Measurements from ENCODE around the gene MRPS23.

MRPS23 gene

GRCh38 chr17:57834146-57834741, 15.6 kb downstream of the MRPS23 start:
- no peak for DNase-seq

DNA sequence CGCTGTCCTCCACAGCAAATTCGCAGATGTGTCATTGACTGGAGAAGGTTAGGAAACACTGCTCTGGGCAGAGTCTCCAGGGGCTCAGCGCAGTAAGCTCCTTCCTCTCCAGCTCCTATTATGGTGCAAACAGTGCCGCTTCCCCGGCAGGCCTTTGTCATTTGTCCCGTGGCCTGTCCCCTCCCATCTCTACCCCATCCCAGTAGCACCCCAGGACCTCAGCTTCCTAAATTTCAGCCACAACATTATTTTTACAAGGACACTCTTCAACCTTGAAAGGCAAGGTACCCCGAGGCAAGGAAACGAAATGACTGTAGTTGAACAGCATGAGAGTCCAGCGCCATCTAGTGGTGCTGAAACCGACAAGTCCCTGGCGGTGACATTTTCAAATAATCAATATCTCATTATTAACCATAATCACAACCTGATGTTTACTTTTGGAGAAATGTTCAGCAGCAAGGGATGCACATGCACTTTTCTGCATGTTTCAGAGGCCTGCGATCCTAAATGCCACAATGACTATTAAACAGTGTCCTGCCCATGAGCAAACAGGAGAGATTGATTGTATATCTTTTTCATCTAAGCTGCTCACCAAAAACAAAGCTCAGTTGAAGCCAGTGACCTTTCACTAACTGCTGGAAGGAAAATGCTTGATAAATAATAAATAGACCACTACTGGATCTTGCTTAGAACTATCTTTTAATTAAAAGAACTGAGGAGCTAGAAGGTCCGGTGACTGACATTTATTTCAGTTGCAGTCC, 16.5 kb downstream of the MRPS23 start:
- peak; percentile 59 for DNase-seq

DNA sequence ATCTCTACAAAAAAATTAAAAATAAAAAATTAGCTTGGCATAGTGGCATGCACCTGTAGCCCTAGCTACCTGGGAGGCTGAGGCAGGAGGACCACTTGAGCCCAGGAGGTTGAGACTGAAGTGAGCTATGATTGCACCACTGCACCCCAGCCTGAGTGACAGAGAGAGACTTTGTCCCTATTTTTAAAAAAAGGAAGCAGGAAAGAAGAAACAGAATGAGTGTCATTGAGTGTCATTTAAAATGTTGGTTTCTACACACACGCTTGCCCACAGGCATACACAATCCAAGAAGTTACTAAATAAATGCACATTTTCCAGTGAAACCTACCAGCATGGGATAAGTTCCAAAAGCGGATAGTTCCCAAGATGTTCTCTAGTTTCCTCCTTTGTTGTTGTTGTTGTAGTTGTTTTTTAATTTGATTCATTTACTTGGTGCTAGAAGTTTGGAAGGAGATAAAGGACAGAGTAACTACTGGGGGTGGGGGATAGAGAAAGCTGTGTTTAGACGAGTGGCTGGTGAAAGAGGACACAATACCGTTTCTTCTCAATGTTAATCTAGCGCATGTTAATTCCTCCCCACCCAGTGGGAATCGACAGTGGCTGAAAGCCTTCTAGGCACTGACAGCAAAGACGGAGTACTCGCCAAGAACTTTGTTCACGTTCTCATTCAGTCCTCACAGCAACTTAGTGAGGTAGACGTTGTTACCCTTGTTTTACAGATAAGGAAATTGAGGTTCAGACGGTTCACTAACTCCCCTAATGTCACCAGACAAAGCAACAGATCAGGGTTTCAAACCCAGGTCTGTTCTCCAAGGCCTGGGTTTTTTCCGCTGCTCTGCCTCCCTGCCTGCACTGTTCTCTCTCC, 17.3 kb downstream of the MRPS23 start:
- no peak for DNase-seq

GRCh38 chr17:57830880-57831279, 19.0 kb downstream of the MRPS23 start:
- no peak for DNase-seq

GRCh38 chr17:57823469-57824401, 26.1 kb downstream of the MRPS23 start:
- no peak for DNase-seq

DNA sequence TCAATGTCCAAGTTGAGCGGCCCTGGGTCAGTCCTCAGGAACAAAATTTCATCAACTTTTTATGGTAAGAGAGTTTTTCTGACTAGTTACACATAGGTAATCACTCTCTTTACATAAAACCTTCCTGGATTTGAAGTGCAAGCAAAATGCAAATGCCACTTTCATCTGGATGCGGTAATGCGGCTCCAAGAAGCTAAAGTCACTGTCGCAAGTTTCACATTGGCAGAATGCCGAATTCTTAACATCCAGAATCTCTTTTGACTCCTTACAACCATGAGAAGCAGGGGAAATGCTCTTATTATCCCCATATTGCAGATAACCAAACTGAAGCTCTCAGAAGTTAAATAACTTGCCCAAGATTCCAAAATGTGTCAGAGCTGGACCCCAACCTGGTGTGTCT, 30.0 kb downstream of the MRPS23 start:
- DNase-seq = no peak

DNA sequence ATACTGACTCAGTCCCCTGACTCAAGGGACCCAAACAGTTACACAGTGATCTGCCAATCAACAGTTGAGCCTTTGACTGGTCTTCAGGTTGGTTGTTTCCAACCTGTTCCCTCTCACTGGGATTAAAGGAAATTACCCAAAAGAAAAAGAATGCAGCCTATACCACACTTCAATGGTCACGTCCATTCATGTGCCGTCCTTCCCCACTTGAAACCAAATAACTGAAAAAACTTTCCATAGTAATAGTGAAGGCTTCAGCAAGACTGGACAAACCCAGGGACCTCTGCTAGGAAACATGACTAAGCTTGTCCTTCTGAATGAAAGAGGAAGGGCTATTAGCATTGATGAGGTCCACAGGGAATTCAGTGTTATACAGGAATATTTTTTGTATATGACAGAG, 30.6 kb downstream of the MRPS23 start:
- DNase-seq = no peak

DNA sequence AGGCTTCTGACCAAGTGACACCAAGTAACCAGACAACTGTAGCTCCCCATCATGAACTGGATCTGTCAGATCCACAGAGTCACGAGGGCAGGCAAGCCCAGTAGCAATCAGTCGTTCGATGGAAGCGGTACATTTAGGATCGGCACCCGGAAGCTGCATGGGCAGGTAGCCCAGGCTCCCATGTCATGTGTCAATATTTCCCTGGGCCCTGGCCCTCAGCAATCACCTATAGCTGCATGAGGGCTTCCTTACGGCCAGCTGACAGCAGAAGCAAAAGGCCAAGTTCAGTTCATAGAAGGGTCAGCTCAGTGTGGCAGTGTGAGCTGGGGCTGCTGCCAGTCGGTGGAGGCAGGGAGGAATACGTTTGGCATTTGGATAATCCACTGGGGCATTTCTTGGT, 31.8 kb downstream of the MRPS23 start:
- DNase-seq = no peak

DNA sequence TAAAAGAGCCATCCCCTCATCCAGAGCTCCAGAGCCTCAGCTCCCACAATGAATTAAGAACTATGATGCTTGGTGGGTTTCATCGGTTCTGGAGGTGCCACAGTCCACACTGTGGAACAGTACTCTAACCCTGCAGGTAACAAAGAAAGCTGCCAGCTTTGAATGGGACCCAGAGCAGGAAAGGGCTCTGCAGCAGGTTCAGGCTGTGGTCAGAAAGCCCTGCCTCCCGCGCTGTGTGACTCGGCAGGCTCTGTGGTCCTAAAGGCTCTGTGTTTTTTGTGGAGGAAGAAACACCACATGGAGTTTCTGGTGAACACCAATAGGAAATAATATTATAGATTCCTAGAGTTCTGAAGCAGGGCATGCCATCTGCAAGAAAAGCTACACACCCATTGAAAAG, 32.5 kb downstream of the MRPS23 start:
- DNase-seq = no peak

DNA sequence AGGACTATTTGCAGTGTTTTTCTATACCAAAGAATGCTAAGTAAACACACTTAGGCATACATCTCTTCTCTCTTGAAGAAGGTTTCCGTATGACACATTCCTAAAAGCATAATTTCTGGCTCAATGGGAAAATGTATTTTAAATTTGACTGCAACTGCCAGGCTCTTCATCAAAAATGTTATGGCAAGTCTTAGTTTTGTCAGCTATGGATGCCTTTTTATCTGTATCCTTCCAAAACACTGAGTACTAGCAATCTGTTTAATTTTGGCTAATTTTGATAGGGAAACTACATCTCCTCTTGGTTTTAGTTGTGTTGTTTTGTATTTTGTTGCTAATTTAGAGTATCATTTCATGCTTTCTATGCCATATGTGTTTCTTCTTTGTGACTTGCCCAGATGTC, 35.4 kb downstream of the MRPS23 start:
- DNase-seq = no peak

- no peak for DNase-seq
These were observed 38.1 kb downstream of the MRPS23 start for GRCh38 chr17:57811638-57812280.

- DNase-seq = no peak
These were observed 38.9 kb downstream of the MRPS23 start for GRCh38 chr17:57810721-57811637.

DNA sequence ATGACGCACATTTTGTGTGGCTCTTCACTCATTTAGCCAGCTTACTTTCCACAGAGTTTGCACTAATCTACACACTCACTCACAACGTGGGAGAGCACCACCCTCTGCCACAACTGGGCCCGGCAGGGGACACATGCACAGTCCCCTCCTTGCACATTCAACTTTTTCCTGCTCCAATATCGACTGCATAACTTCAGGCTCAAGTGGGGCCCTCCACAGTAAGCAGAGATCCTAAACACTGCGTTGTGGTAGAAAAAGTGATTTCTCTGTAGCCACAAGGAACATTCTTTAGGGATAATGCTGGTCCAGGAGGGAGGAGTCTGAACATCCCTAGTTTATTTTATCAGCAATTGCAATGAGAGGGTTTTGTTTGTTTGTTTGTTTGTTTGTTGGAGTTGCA, 40.0 kb downstream of the MRPS23 start:
- no peak for DNase-seq

DNA sequence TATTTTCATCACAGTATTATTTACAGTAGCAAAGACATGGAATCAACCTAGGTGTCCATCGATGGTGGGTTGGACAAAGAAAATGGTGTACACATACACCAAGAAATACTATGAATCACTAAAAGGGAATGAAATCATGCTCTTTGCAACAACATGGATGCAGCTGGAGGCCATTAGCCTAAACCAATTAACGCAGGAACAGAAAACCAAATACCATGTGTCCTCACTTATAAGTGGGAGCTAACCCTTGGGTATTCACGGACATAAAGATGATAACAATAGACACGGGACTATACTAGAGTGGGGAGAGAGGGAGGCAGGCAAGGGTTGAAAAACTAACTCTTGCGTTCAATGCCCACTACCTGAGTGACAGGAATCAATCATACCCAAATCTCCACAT, 41.0 kb downstream of the MRPS23 start:
- DNase-seq = no peak

- no peak for DNase-seq
These were observed 43.5 kb downstream of the MRPS23 start for GRCh38 chr17:57806167-57806830.

DNA sequence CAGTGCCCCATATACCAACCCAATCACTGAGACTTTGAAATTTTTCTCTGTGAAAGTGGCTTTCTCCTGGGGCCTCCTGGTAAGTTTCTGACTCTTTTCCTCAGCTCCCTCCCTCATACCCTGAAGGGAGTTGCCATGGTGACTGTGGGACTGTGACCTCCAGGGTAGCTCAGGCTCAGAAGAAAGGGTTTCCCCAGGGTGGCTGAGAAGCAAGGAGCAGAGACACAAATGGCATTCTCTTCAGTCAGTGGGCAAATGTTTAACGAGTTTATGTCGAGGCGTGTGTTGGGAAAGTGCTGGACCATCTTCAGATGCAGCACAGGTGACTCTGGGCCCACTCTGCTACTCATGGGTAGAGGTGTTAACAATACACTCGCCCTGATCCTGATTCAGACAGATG, 46.8 kb downstream of the MRPS23 start:
- no peak for DNase-seq

DNA sequence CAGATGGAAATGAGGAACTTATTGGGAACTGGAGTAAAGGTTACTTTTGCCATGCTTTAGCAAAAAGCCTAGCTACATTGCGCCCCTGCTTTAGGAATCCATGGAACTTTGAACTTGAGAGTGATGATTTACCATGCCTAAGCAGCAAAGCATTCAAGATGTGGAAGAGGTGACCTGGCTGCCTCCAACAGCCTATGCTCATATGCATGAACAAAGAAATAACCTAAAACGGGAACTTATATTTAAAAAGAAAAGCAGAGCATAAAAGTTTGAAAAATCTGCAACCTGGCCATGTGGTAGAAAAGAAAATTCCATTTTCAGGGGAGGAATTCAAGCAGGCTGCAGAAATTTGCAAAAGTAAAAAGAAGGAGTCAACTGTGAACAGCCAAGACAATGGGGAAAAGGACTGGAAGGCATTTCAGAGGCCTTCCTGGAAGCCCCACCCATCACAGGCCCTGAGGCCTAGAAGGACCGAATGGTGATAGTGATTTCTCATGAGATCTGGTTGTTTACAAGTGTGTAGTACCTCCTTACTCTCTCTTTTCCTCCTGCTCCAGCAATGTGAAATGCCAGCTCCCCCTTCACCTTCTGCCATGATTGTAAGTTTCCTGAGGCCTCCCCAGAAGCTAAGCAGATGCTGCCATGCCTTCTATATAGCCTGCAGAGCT, 48.7 kb downstream of the MRPS23 start:
- no peak for DNase-seq

- no peak for DNase-seq
These were observed 55.0 kb downstream of the MRPS23 start for GRCh38 chr17:57794841-57795240.

- no peak for DNase-seq
These were observed 61.1 kb downstream of the MRPS23 start for GRCh38 chr17:57788725-57789124.

GRCh38 chr17:57785022-57785421, 64.8 kb downstream of the MRPS23 start:
- no peak for DNase-seq

Data from CD4-positive, alpha-beta T cell treated with Interleukin-15 for 1 hour (primary cell).